HEK293 (cell line): ENCODE measurements around the gene CYP26B1.

Experiments used
- ATF2 ChIP-seq: fragments of 450-650 bp; formaldehyde crosslinking; IDR thresholded peaks from 2 replicates; pipeline ENCODE4 v1.5.1; 2016; ENCODE audit warnings: missing biosample characterization, missing genetic modification characterization, low read depth
- GFI1B ChIP-seq: fragments of 450-650 bp; formaldehyde crosslinking; IDR thresholded peaks from 2 replicates; pipeline ENCODE4 v1.5.1; 2016; ENCODE audit warnings: missing biosample characterization, missing genetic modification characterization
- PBX3 ChIP-seq: sonication (generic); formaldehyde crosslinking; IDR thresholded peaks from 2 replicates; pipeline ENCODE4 v1.8.1; 2022; ENCODE audit warnings: mild to moderate bottlenecking, moderate library complexity, missing genetic modification reagents
- REPIN1 ChIP-seq: fragments of 450-650 bp; formaldehyde crosslinking; IDR thresholded peaks from 2 replicates; pipeline ENCODE4 v1.5.1; 2017; ENCODE audit warnings: missing biosample characterization, missing genetic modification characterization, low read depth
- REST ChIP-seq: fragments of 450-650 bp; formaldehyde crosslinking; IDR thresholded peaks from 2 replicates; pipeline ENCODE4 v1.5.1; 2016; ENCODE audit warnings: missing biosample characterization, missing genetic modification characterization
- SP2 ChIP-seq: fragments of 450-650 bp; formaldehyde crosslinking; IDR thresholded peaks from 2 replicates; pipeline ENCODE4 v1.5.1; 2016; ENCODE audit warnings: missing biosample characterization, missing genetic modification characterization
- TRIM28 ChIP-seq: IDR thresholded peaks from 2 replicates; pipeline ENCODE4 v1.6.1; 2011; ENCODE audit warnings: low read length, control low read depth, borderline replicate concordance
- ZBTB1 ChIP-seq: fragments of 450-650 bp; formaldehyde crosslinking; IDR thresholded peaks from 2 replicates; pipeline ENCODE4 v1.5.1; 2016; ENCODE audit warnings: missing biosample characterization, missing genetic modification characterization
- ZBTB8A ChIP-seq: fragments of 450-650 bp; formaldehyde crosslinking; IDR thresholded peaks from 2 replicates; pipeline ENCODE4 v1.5.1; 2016; ENCODE audit warnings: missing biosample characterization, missing genetic modification characterization
- ZEB2 ChIP-seq: fragments of 450-650 bp; formaldehyde crosslinking; IDR thresholded peaks from 2 replicates; pipeline ENCODE4 v1.5.1; 2016; ENCODE audit warnings: missing biosample characterization, missing genetic modification characterization
- ZNF10 ChIP-seq: fragments of 450-650 bp; formaldehyde crosslinking; IDR thresholded peaks from 2 replicates; pipeline ENCODE4 v1.5.1; 2017; ENCODE audit warnings: missing biosample characterization, missing genetic modification characterization
- ZNF133 ChIP-seq: fragments of 450-650 bp; formaldehyde crosslinking; IDR thresholded peaks from 2 replicates; pipeline ENCODE4 v1.5.1; 2016; ENCODE audit warnings: missing biosample characterization, missing genetic modification characterization
- ZNF138 ChIP-seq: fragments of 450-650 bp; formaldehyde crosslinking; IDR thresholded peaks from 2 replicates; pipeline ENCODE4 v1.5.1; 2016; ENCODE audit warnings: missing biosample characterization, missing genetic modification characterization, borderline replicate concordance
- ZNF202 ChIP-seq: fragments of 450-650 bp; formaldehyde crosslinking; IDR thresholded peaks from 2 replicates; pipeline ENCODE4 v1.5.1; 2016; ENCODE audit warnings: missing biosample characterization, missing genetic modification characterization, borderline replicate concordance
- ZNF302 ChIP-seq: fragments of 450-650 bp; formaldehyde crosslinking; IDR thresholded peaks from 2 replicates; pipeline ENCODE4 v1.5.1; 2016; ENCODE audit warnings: missing biosample characterization, missing genetic modification characterization, low read depth
- ZNF366 ChIP-seq: fragments of 450-650 bp; formaldehyde crosslinking; conservative IDR thresholded peaks from 2 replicates; pipeline ENCODE4 v1.5.1; 2016; ENCODE audit warnings: missing biosample characterization, missing genetic modification characterization
- ZNF398 ChIP-seq: fragments of 450-650 bp; formaldehyde crosslinking; IDR thresholded peaks from 2 replicates; pipeline ENCODE4 v1.5.1; 2017; ENCODE audit warnings: missing biosample characterization, missing genetic modification characterization
- ZNF423 ChIP-seq: fragments of 450-650 bp; formaldehyde crosslinking; IDR thresholded peaks from 2 replicates; pipeline ENCODE4 v1.5.1; 2016; ENCODE audit warnings: missing biosample characterization, missing genetic modification characterization
- ZNF426 ChIP-seq: fragments of 450-650 bp; formaldehyde crosslinking; IDR thresholded peaks from 2 replicates; pipeline ENCODE4 v1.5.1; 2017; ENCODE audit warnings: missing biosample characterization, missing genetic modification characterization, mild to moderate bottlenecking, inconsistent platforms, moderate library complexity
- ZNF518A ChIP-seq: fragments of 450-650 bp; formaldehyde crosslinking; conservative IDR thresholded peaks from 2 replicates; pipeline ENCODE4 v1.5.1; 2016; ENCODE audit warnings: low read depth, missing biosample characterization, missing genetic modification characterization
- ZNF548 ChIP-seq: fragments of 450-650 bp; formaldehyde crosslinking; IDR thresholded peaks from 2 replicates; pipeline ENCODE4 v1.5.1; 2016; ENCODE audit warnings: missing biosample characterization, missing genetic modification characterization
- ZNF549 ChIP-seq: fragments of 450-650 bp; IDR thresholded peaks from 2 replicates; pipeline ENCODE4 v1.5.1; 2018; ENCODE audit warnings: missing biosample characterization, missing genetic modification characterization, mild to moderate bottlenecking, inconsistent platforms, moderate library complexity
- ZNF558 ChIP-seq: fragments of 450-650 bp; formaldehyde crosslinking; IDR thresholded peaks from 2 replicates; pipeline ENCODE4 v1.5.1; 2016; ENCODE audit warnings: missing biosample characterization, missing genetic modification characterization
- ZNF629 ChIP-seq: fragments of 450-650 bp; formaldehyde crosslinking; IDR thresholded peaks from 2 replicates; pipeline ENCODE4 v1.5.1; 2017; ENCODE audit warnings: missing biosample characterization, missing genetic modification characterization
- ZNF768 ChIP-seq: fragments of 450-650 bp; formaldehyde crosslinking; IDR thresholded peaks from 2 replicates; pipeline ENCODE4 v1.5.1; 2018; ENCODE audit warnings: missing biosample characterization, mild to moderate bottlenecking, missing genetic modification characterization
- ZNF791 ChIP-seq: fragments of 450-650 bp; formaldehyde crosslinking; IDR thresholded peaks from 2 replicates; pipeline ENCODE4 v1.5.1; 2016; ENCODE audit warnings: missing biosample characterization, missing genetic modification characterization
- ZSCAN23 ChIP-seq: fragments of 450-650 bp; formaldehyde crosslinking; IDR thresholded peaks from 2 replicates; pipeline ENCODE4 v1.5.1; 2016; ENCODE audit warnings: missing biosample characterization, missing genetic modification characterization

Gene CYP26B1

GRCh38 chr2:72145289-72145657, 2.4 kb downstream of the CYP26B1 start (continued):
- TF ChIP-seq ZNF398 (tag by site-specific recombination): peak; percentile 40
- TF ChIP-seq PBX3 (CRISPR knock-in tag): no peak
- TF ChIP-seq ZNF133 (tag by site-specific recombination): no peak
- no peak for TF ChIP-seq REST
- peak; percentile 57; the same call in 1 of the 2 replicates for TF ChIP-seq ZBTB8A
- TF ChIP-seq ZBTB1 (tag by site-specific recombination): no peak
- TF ChIP-seq TRIM28: no peak
- no peak for TF ChIP-seq GFI1B (tag by site-specific recombination)
- 0 out of 2 replicates have a peak, but pooled peaks have one; percentile 37 for TF ChIP-seq ZEB2 (tag by site-specific recombination)
- no peak for TF ChIP-seq ZNF518A
- TF ChIP-seq SP2 (tag by site-specific recombination): no peak
- no peak for TF ChIP-seq ZNF426 (tag by site-specific recombination)
- TF ChIP-seq REPIN1 (tag by site-specific recombination): no peak
- TF ChIP-seq ZNF366 (tag by site-specific recombination): peak; percentile 42; the same call in 1 of the 2 replicates
- no peak for TF ChIP-seq ZNF202 (tag by site-specific recombination)
- no peak for TF ChIP-seq ZNF629 (tag by site-specific recombination)
- no peak for TF ChIP-seq ZNF791
- TF ChIP-seq ATF2 (tag by site-specific recombination): no peak
- no peak for TF ChIP-seq ZSCAN23
- no peak for TF ChIP-seq ZNF302
- TF ChIP-seq ZNF548 (tag by site-specific recombination): no peak
- TF ChIP-seq ZNF549: no peak
- TF ChIP-seq ZNF138 (tag by site-specific recombination): no peak
- TF ChIP-seq ZNF768 (tag by site-specific recombination): no peak
- TF ChIP-seq ZNF10 (tag by site-specific recombination): no peak
- no peak for TF ChIP-seq ZNF558 (tag by site-specific recombination)
- TF ChIP-seq ZNF423 (tag by site-specific recombination): no peak
